HG03139 (cell line): ENCODE measurements around the gene RIPOR2.

Experiments used
- ATAC-seq: cut with Tn5 transposase; IDR thresholded peaks from one replicate; pipeline ENCODE4 v1.9.1; 2021; ENCODE audit not compliant: unreplicated experiment

RIPOR2 gene

DNA sequence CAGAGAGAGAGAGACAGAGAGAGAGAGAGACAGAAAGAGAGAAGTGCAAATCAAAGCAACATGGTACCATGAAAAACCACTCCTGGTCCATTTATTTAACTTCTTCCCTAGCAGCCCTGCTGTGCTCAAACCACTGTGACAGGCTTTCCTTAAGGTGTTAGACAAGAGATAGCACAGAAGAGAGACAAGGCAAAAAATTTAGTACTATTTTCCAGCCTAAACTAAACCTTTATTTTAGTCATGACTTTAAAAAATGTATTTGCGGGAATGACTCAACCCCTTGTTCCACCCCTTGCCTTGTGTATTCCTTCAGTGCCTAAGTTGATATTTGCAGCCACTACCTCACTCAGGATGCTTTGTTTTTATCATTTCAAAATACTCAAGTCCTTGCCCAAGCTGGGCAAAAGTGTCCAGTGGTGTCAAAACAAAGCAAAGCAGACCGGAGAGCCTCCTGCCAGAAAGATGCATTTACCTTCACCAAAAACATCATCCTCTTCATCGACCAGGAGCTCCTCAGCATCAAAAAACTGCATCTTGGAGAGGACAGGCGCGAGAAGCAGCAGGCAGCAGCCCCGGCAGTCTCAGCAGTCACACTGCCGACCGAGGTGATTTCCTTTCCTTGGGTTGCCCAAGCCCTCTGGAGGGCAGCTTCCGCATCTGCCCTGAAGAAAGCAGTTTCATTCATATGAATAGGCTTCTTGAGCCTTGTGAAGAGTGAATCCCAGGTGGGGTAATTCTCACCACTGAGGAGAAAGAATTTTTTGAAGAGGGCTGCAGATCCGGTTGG is at the start of gene RIPOR2:
TSS of gene RIPOR2 (minus strand) at position 595 of the 787 bp plus-strand sequence. CDS start at position 533, 62 bp downstream.
- peak; percentile 36 for ATAC-seq

- ATAC-seq = no peak
Observed at GRCh38 chr6:24985323-24985722, 49.6 kb upstream of the RIPOR2 start.

GRCh38 chr6:24982231-24982630 is 46.5 kb upstream of the RIPOR2 start:
- ATAC-seq = no peak

- ATAC-seq = no peak
Observed at GRCh38 chr6:24981386-24981760, 45.6 kb upstream of the RIPOR2 start.

GRCh38 chr6:24980507-24981385 is 45.0 kb upstream of the RIPOR2 start:
- no peak for ATAC-seq

DNA sequence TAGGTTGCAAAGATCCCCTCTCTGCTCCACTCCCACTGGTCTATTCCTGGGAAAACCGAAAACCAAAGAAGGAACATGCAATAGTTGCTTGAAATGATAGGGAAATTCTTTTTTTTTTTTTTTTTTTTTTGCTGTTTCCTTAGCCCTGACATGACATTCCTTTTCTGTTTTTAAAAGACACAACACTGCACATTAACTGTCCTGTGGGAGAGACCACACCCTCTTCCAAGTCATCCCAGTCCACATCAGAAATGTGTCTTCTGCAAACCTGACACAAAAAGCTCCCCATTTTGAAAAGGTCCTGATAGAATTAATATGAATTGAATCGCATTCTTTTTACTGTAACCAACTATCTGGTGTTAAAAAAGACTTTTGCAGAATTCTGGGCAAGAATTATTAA is 43.4 kb upstream of the RIPOR2 start:
- no peak for ATAC-seq

DNA sequence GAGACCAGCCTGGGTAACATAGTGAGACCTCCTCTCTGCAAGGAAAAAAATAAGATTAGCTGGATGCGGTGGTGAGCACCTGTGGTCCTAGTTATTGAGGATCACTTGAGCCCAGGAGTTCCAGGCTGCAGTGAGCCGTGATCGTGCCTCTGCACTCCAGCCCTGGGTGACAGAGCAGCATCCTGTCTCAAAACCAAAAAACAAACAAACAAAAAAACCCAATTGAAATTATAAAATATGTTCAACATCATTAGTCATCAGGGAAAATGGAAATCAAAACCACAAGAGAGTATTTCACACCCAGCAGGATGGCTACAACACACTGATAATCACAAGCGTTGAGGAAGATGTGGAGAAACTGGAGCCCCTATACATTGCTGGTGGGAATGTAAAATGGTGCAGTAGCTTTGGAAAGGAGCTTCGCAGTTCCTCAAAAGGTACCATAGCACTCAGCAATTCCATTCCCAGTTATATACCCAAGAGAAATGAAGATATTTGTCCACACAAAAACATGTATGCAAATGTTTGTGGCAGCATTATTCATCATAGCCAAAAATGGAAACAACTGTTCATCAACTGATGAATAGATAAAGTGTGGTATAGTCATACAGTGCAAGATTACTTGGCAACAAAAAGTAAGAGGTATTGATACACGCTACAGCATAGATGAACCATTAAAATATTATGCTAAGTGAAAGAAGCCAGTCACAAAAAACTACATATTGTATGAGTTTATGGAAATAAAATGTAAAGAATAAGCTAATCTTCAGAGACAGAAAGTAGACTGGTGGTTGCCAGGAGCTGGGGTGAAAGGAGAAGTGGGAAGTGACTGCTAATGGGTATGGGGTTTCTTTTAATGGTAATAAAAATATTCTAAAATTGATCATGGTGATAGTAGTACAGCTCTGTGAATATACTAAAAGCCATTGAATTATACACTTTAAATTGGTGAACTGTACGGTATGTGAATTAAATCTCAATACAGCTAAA is 38.7 kb upstream of the RIPOR2 start:
- ATAC-seq = no peak

- no peak for ATAC-seq
Observed at GRCh38 chr6:24972311-24972958, 36.7 kb upstream of the RIPOR2 start.

DNA sequence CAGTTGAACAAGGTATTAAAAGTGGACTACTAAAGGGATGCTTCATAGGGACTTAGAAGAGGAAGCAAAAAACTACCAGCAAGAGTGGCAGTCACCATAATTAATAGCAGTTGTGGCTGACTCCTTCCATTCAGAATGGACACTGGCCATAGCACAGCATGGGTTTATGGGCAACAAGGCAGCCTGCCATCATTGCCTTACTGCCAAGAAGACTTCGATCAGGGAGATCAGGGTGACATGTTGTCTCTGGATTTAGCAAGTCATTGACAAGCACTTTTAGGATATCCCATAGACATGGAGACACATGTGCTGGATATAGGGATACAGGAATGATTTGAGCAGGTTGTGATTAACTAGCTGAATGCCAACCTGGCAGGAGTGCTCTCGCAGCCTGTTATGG is 35.3 kb upstream of the RIPOR2 start:
- no peak for ATAC-seq

GRCh38 chr6:24969343-24969860 is 33.6 kb upstream of the RIPOR2 start:
- ATAC-seq = no peak

- ATAC-seq = no peak
Observed at GRCh38 chr6:24968783-24969182, 33.0 kb upstream of the RIPOR2 start.

GRCh38 chr6:24967211-24967610 is 31.5 kb upstream of the RIPOR2 start:
- no peak for ATAC-seq

DNA sequence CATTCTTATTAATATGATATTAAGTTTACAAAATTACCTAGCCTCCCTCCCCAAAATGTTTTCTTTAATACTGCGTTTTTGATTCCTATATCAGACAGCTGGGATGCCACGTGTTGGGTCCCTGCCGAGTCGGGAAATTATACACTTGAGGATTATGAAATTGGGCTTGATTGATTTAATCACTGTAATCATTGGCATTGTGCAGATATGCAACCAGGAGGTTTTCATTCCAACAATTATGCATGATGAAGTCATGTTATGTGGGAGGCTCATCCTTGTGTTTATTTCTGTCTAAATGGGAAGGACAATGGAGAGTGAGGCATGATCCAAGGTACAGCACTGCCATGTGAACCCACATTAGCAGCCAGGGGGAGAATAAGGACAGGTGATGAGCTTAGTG is 30.6 kb upstream of the RIPOR2 start:
- ATAC-seq = no peak

DNA sequence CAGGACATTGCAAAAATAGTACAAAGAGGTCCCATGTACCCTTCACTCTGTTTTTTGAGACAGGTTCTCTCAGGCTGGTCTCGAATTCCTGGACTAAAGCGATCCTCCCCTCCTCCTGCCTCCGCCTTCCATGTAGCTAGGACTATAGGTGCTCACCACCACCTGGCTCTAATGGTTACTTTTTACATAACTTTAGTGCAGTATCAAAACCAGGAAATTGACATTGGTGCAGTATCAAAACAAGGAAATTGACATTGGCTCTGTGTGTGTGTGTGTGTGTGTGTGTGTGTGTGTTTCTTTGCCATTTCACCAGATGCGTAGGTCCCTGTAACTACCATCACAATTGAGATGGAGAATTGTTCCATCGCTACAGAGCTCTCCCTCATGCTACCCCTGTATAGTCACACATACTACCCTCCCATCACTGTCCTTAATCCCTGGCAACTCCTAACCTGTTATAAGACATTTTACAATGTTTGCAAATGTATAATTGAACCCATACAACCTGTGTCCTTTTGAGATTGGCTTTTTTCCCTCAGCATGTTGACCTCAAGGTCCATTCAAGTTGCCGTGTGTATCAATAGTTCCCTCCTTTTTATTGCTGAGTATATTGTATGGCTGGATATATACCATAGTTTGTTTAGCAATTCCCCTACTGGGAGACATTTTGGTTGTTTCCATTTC is 28.3 kb upstream of the RIPOR2 start:
- no peak for ATAC-seq

DNA sequence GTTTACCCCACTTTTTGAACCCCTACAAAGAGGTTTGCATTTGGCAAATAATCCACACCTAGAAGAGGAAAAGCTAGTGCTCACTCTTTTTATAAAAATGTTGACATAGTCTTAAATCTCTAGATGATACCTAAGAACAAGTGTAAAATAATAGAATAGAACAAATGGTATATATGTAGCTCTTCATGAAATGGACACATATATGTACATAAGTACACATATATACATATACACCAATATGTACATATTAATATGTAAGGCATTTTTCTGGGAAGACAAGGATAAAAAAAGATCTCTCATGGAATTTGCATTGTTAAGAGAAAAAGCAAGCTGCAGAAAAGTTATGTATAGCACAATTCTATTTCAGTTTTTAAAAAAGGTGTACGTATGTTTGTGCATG is 27.6 kb upstream of the RIPOR2 start:
- ATAC-seq = no peak

- ATAC-seq = no peak
Observed at GRCh38 chr6:24961852-24962251, 26.1 kb upstream of the RIPOR2 start.

- ATAC-seq = no peak
Observed at GRCh38 chr6:24960991-24961475, 25.3 kb upstream of the RIPOR2 start.

GRCh38 chr6:24959319-24959718 is 23.6 kb upstream of the RIPOR2 start:
- no peak for ATAC-seq

DNA sequence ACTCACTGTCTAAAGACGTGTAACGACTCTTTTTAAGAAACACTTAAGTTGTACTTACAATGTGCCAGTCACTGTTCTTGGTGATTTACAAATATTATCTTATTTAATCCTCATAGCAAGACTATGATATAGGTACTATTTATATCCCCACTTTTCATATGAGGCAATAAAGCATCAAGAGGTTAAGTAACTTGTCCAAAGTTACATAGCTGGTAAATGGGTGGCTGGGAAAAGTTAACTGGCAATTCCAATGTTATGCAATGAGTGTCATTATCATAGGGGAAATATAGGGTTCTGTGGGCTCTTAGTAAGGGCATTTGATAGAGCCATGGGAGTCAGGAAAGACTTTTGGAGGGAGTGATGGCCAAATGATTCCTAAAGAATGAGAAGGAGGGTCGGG is 21.4 kb upstream of the RIPOR2 start:
- ATAC-seq = no peak
